Superior temporal gyrus (tissue), 1 donor: ENCODE measurements around the gene SIX5.
A peak's percentile ranks its signal among the peaks of the same experiment; 100 is the strongest.

Experiments used
- DNase-seq: peaks from one replicate; pipeline ENCODE4 v3.0.0-alpha.2; 2016; ENCODE audit errors: extremely low spot score

The SIX5 gene

GRCh38 chr19:45773384-45773783, 4.3 kb upstream of the SIX5 start:
- DNase-seq = no peak

GRCh38 chr19:45772912-45773311, 3.9 kb upstream of the SIX5 start:
- DNase-seq = no peak

- no peak for DNase-seq
These were observed 3.2 kb upstream of the SIX5 start for GRCh38 chr19:45772130-45772840.

- no peak for DNase-seq
These were observed 2.4 kb upstream of the SIX5 start for GRCh38 chr19:45771311-45771933.

GRCh38 chr19:45770192-45771101, 1.4 kb upstream of the SIX5 start:
- peak; percentile 91 for DNase-seq

- peak; percentile 67 for DNase-seq
These were observed 754 bp upstream of the SIX5 start for GRCh38 chr19:45769821-45770191.

- DNase-seq = no peak
These were observed 433 bp downstream of the SIX5 start for GRCh38 chr19:45768655-45768983.

GRCh38 chr19:45767881-45768654, 984 bp downstream of the SIX5 start:
- peak; percentile 16 for DNase-seq

GRCh38 chr19:45767410-45767880, 1.6 kb downstream of the SIX5 start:
- DNase-seq = no peak

- DNase-seq = no peak
These were observed 2.1 kb downstream of the SIX5 start for GRCh38 chr19:45766869-45767346.

GRCh38 chr19:45766296-45766868, 2.7 kb downstream of the SIX5 start:
- DNase-seq = no peak

GRCh38 chr19:45765702-45766295, 3.3 kb downstream of the SIX5 start:
- no peak for DNase-seq

- no peak for DNase-seq
These were observed 3.9 kb downstream of the SIX5 start for GRCh38 chr19:45764945-45765701.

GRCh38 chr19:45764475-45764874, 4.6 kb downstream of the SIX5 start:
- no peak for DNase-seq

- DNase-seq = no peak
These were observed 5.3 kb downstream of the SIX5 start for GRCh38 chr19:45763691-45764294.

- no peak for DNase-seq
These were observed 6.0 kb downstream of the SIX5 start for GRCh38 chr19:45762870-45763631.

- DNase-seq = no peak
These were observed 7.3 kb downstream of the SIX5 start for GRCh38 chr19:45761714-45762113.

GRCh38 chr19:45758921-45759320, 10.1 kb downstream of the SIX5 start:
- DNase-seq = no peak

- no peak for DNase-seq
These were observed 11.4 kb downstream of the SIX5 start for GRCh38 chr19:45757695-45758094.
